Activated CD8-positive, alpha-beta T cell treated with anti-CD3 and anti-CD28 coated beads for 36 hours (primary cell): ENCODE data around the gene ADGRA3. TPM values are rescaled to one million over a fixed set of nuclear protein-coding genes. Genes with fewer than 3 reads are reported as not detected.

ENCODE experiments used
- ATAC-seq: fragments of 200-7000 bp; cut with Tn5 transposase; one replicate; pipeline ENCODE4 v1.10.0; 2021; ENCODE audit warnings: mild to moderate bottlenecking, moderate library complexity
- CTCF ChIA-PET: fragments of 350-600 bp; sonication (Branson Sonifier 250); formaldehyde crosslinking; loops from one replicate; lab custom pipeline; 2021; ENCODE audit warnings: antibody characterized with exemption; lab: Charles Lee
- POLR2A ChIA-PET: fragments of 350-600 bp; sonication (Branson Sonifier 250); formaldehyde crosslinking; loops from one replicate; lab custom pipeline; 2021; ENCODE audit warnings: antibody characterized with exemption; lab: Charles Lee
- DNase-seq: peaks from one replicate; pipeline ENCODE4 v3.0.0-alpha.2; 2020
- H3K27ac Mint-ChIP-seq: one replicate; pipeline ENCODE4 v1.8.0; 2021; ENCODE audit warnings: mild to moderate bottlenecking, mixed read lengths
- H3K27me3 Mint-ChIP-seq: one replicate; pipeline ENCODE4 v1.8.0; 2021; ENCODE audit warnings: mixed read lengths
- H3K36me3 Mint-ChIP-seq: one replicate; pipeline ENCODE4 v1.8.0; 2021; ENCODE audit warnings: low read depth, mixed read lengths
- H3K4me1 Mint-ChIP-seq: one replicate; pipeline ENCODE4 v1.8.0; 2021; ENCODE audit warnings: low read depth, mixed read lengths
- H3K4me3 Mint-ChIP-seq: one replicate; pipeline ENCODE4 v1.8.0; 2021; ENCODE audit warnings: mild to moderate bottlenecking, moderate library complexity, mixed read lengths
- H3K9me3 Mint-ChIP-seq: one replicate; pipeline ENCODE4 v1.8.0; 2021; ENCODE audit warnings: mixed read lengths
- CTCF ChIP-seq: fragments of 200-600 bp; IDR thresholded peaks from one replicate; pipeline ENCODE4 v1.8.0; 2022; ENCODE audit warnings: antibody characterized with exemption, mild to moderate bottlenecking
- intact Hi-C: fragments of 100-400 bp; cut with micrococcal nuclease; formaldehyde crosslinking; loops from one replicate; pipeline ENCODE4 v1.10.0; 2022
- total RNA-seq, 2 experiments: library from RNA; stranded (reverse); gene quantifications; one replicate each; pipeline ENCODE4 v1.2.3, GENCODE V29; 2021

Gene ADGRA3
- total RNA-seq, 2 experiments from 2014 or later: 12.9 to 13.2 TPM

GRCh38 chr4:22439947-22440346 lies 75.9 kb downstream of the ADGRA3 start:
- CTCF ChIA-PET: no interaction called here

DNA sequence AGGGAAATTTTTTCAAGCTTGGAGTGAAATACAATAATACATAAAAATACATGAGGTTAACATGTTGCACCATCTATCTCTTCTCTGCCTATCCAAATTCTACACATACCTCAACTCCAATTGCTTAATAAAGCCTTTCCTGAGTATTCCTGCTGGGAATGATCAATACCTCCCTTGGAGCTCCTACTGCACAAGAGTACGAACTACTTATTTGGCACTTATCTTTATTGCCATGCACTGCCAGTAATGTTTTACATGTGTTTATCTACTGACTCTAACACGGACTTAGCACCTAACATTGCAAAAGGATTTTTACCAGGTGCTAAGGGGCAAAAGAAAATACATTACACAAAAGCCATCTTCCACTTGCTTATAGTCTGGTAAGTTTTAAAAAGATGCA lies 80.2 kb downstream of the ADGRA3 start:
- intact Hi-C loops: no loop called here
- H3K9me3 Mint-ChIP-seq: no peaks in the 10 kb centered on the region
- H3K4me1 Mint-ChIP-seq: no peaks in the 10 kb centered on the region
- DNase-seq: no peak
- H3K27me3 Mint-ChIP-seq: no peaks in the 10 kb centered on the region
- POLR2A ChIA-PET: interaction anchor here (1.2 kb wide), 1 partner anchor 9 kb away, joined by 3 read pairs; no protein-coding TSS in a partner anchor
- CTCF ChIA-PET: interaction anchor here (1.2 kb wide), 2 partner anchors 9 to 25 kb away, joined by 3 to 5 read pairs; no protein-coding TSS in a partner anchor
- no peak for TF ChIP-seq CTCF
- ATAC-seq: no peak
- H3K27ac Mint-ChIP-seq: no peak overlapping the region
- peaks cover 26% of the 10 kb centered on the region for H3K36me3 Mint-ChIP-seq
- H3K4me3 Mint-ChIP-seq: no peak overlapping the region

More at GRCh38 chr4:22439947-22440346, 75.9 kb downstream of the ADGRA3 start:
- DNase-seq (no peak), ATAC-seq (no peak)
- H3K9me3 Mint-ChIP-seq: no peaks in the 10 kb centered on the region
- H3K27me3 Mint-ChIP-seq: no peaks in the 10 kb centered on the region
- TF ChIP-seq CTCF: no peak
- peaks cover 24% of the 10 kb centered on the region for H3K4me1 Mint-ChIP-seq
- no peak overlapping the region for H3K4me3 Mint-ChIP-seq
- peaks cover 38% of the 10 kb centered on the region for H3K36me3 Mint-ChIP-seq
- intact Hi-C loops: no loop called here
- no peak overlapping the region for H3K27ac Mint-ChIP-seq
- POLR2A ChIA-PET: no interaction called here

- no peak for TF ChIP-seq CTCF
- DNase-seq (peak; percentile 32), ATAC-seq (peak; percentile 62)
- ChIA-PET POLR2A (interaction anchor here (1.2 kb wide), 1 partner anchor 10 kb away, joined by 3 read pairs; no protein-coding TSS in a partner anchor), CTCF (interaction anchor here (1.2 kb wide), 2 partner anchors 10 to 24 kb away, joined by 3 to 5 read pairs; no protein-coding TSS in a partner anchor)
- Mint-ChIP-seq H3K9me3 (no peaks in the 10 kb centered on the region), H3K4me1 (no peaks in the 10 kb centered on the region), H3K4me3 (no peak overlapping the region), H3K36me3 (peaks cover 30% of the 10 kb centered on the region), H3K27me3 (no peaks in the 10 kb centered on the region), H3K27ac (no peak overlapping the region)
- intact Hi-C loops: no loop called here
Observed at GRCh38 chr4:22434895-22435294, 81.0 kb downstream of the ADGRA3 start.

GRCh38 chr4:22430626-22431025 lies 85.2 kb downstream of the ADGRA3 start:
- ChIA-PET POLR2A (interaction anchor here (0.9 kb wide), 1 partner anchor 301 kb away, joined by 3 read pairs; no protein-coding TSS in a partner anchor), CTCF (no interaction called here)
- ATAC-seq (no peak), DNase-seq (no peak)
- Mint-ChIP-seq H3K4me3 (no peak overlapping the region), H3K9me3 (no peaks in the 10 kb centered on the region), H3K4me1 (no peaks in the 10 kb centered on the region), H3K36me3 (peaks cover 22% of the 10 kb centered on the region), H3K27ac (no peak overlapping the region), H3K27me3 (no peaks in the 10 kb centered on the region)
- TF ChIP-seq CTCF: no peak
- intact Hi-C loops: no loop called here

- CTCF ChIA-PET: interaction anchor here (1.0 to 1.4 kb wide), 3 partner anchors 16 to 423 kb away, joined by 3 read pairs; no protein-coding TSS in a partner anchor
- H3K27ac Mint-ChIP-seq: no peak overlapping the region
- DNase-seq (no peak), ATAC-seq (no peak)
- intact Hi-C loops: no loop called here
- no peaks in the 10 kb centered on the region for H3K4me1 Mint-ChIP-seq
- no peak for TF ChIP-seq CTCF
- no peaks in the 10 kb centered on the region for H3K27me3 Mint-ChIP-seq
- H3K36me3 Mint-ChIP-seq: peaks cover 17% of the 10 kb centered on the region
- H3K4me3 Mint-ChIP-seq: no peak overlapping the region
- no peaks in the 10 kb centered on the region for H3K9me3 Mint-ChIP-seq
- POLR2A ChIA-PET: no interaction called here
Observed at GRCh38 chr4:22428441-22428840, 87.4 kb downstream of the ADGRA3 start.
